HCT116 (cell line): ENCODE data around the gene GNAT1. TPM values are rescaled to one million over a fixed set of nuclear protein-coding genes. Genes with fewer than 3 reads are reported as not detected.

Source experiments
- ATAC-seq: fragments of 200-7000 bp; cut with Tn5 transposase; 2 replicates; pipeline ENCODE4 v1.9.1; 2020; ENCODE audit warnings: mild to moderate bottlenecking, moderate library complexity
- BruUV-seq: library from RNA; stranded (reverse); fragments of 400-500 nt; replicated peaks from 2 replicates; lab custom pipeline; 2021; lab: Mats Ljungman, UMichigan
- CTCF ChIA-PET: fragments of 300-600 bp; sonication (Branson Sonifier 250); formaldehyde crosslinking; loops from one replicate; lab custom pipeline; 2021; ENCODE audit warnings: antibody characterized with exemption; lab: Charles Lee
- POLR2A ChIA-PET: fragments of 300-600, 350-600 bp; sonication (Branson Sonifier 250); formaldehyde crosslinking; loops from one replicate; lab custom pipeline; 2021; ENCODE audit warnings: antibody characterized with exemption; lab: Charles Lee
- RAD21 ChIA-PET, 2 experiments: fragments of 300-600 bp; sonication (Branson Sonifier 250); formaldehyde crosslinking; loops; one replicate each; lab custom pipeline; 2023; ENCODE audit warnings: low total read pairs in 2 of 2; ENCODE audit not compliant: uncharacterized antibody in 2 of 2, unreplicated experiment in 2 of 2, low non-redundant PET in 1 of 2; lab: Charles Lee
- DNase-seq: peaks from one replicate; pipeline ENCODE4 v3.0.0-alpha.2; 2010; ENCODE audit warnings: low read depth, low spot score
- H2AFZ ChIP-seq: fragments of 200-600 bp; shearing (Covaris generic), sonication (generic); 2 replicates; pipeline ENCODE4 v1.6.1; 2017; ENCODE audit warnings: low read depth, mixed run types, mixed read lengths, antibody characterized with exemption, low read length; ENCODE audit not compliant: poor library complexity, severe bottlenecking
- H3K27ac ChIP-seq: 2 replicates; pipeline ENCODE4 v1.5.1; 2012; ENCODE audit warnings: low read depth, low read length
- H3K27me3 ChIP-seq: fragments of 200-600 bp; sonication (generic); 2 replicates; pipeline ENCODE4 v1.6.1; 2016; ENCODE audit warnings: mixed run types, low read length, mixed read lengths; ENCODE audit not compliant: insufficient read depth
- H3K36me3 ChIP-seq, 2 experiments: fragments of 200-500 bp in 1 of 2; fragments of 200-600 bp in 1 of 2; sonication (Bioruptor generic) in 1 of 2; sonication (generic) in 1 of 2; 2 replicates each; pipeline versions ENCODE4 v1.5.1 to v1.6.1; 2014 to 2016; ENCODE audit warnings: low read length in 2 of 2, inconsistent platforms in 1 of 2, mixed read lengths in 1 of 2, mixed run types in 1 of 2; ENCODE audit not compliant: insufficient read depth in 2 of 2, control insufficient read depth in 1 of 2
- H3K4me1 ChIP-seq, 2 experiments: fragments of 200-600 bp in 1 of 2; sonication (generic) in 1 of 2; 2 replicates each; pipeline versions ENCODE4 v1.5.1 to v1.6.1; 2012 to 2017; ENCODE audit warnings: low read length in 2 of 2, inconsistent platforms in 1 of 2, mild to moderate bottlenecking in 1 of 2, mixed read lengths in 1 of 2, mixed run types in 1 of 2, moderate library complexity in 1 of 2; ENCODE audit not compliant: insufficient read depth in 2 of 2, control insufficient read depth in 1 of 2
- H3K4me2 ChIP-seq: fragments of 200-600 bp; sonication (generic); 2 replicates; pipeline ENCODE4 v1.6.1; 2017; ENCODE audit warnings: mixed run types, low read length, mixed read lengths
- H3K4me3 ChIP-seq, 2 experiments: fragments of 200-600 bp in 1 of 2; sonication (generic) in 1 of 2; replicated peaks in 1 of 2; 2 replicates each; pipeline ENCODE4 v1.5.1; 2011 to 2016; ENCODE audit warnings: low read length in 2 of 2, control low read depth in 1 of 2, low read depth in 1 of 2, mild to moderate bottlenecking in 1 of 2, mixed read lengths in 1 of 2, mixed run types in 1 of 2
- H3K79me2 ChIP-seq: fragments of 200-600 bp; sonication (generic); 2 replicates; pipeline ENCODE4 v1.6.1; 2017; ENCODE audit warnings: mild to moderate bottlenecking, mixed run types, low read length, moderate library complexity, mixed read lengths; ENCODE audit not compliant: insufficient read depth
- H3K9ac ChIP-seq: fragments of 200-600 bp; sonication (generic); 2 replicates; pipeline ENCODE4 v1.6.1; 2016; ENCODE audit warnings: low read length, mixed read lengths
- H3K9me2 ChIP-seq: fragments of 200-600 bp; sonication (generic), shearing (Covaris generic); 2 replicates; pipeline ENCODE4 v1.6.1; 2017; ENCODE audit warnings: mixed run types, mild to moderate bottlenecking, moderate library complexity; ENCODE audit not compliant: insufficient read depth
- H3K9me3 ChIP-seq, 2 experiments: fragments of 200-500 bp in 1 of 2; fragments of 200-600 bp in 1 of 2; sonication (Bioruptor generic) in 1 of 2; sonication (generic) in 1 of 2; 2 replicates each; pipeline ENCODE4 v1.6.1; 2014 to 2017; ENCODE audit warnings: low read length in 2 of 2, mixed read lengths in 2 of 2, inconsistent platforms in 1 of 2, low read depth in 1 of 2, mild to moderate bottlenecking in 1 of 2, mixed run types in 1 of 2, moderate library complexity in 1 of 2; ENCODE audit not compliant: control insufficient read depth in 1 of 2, insufficient read depth in 1 of 2
- H4K20me1 ChIP-seq: fragments of 200-600 bp; sonication (generic), shearing (Covaris generic); 2 replicates; pipeline ENCODE4 v1.6.1; 2017; ENCODE audit warnings: mixed run types, mild to moderate bottlenecking, moderate library complexity; ENCODE audit not compliant: insufficient read depth
- ATF3 ChIP-seq: IDR thresholded peaks from 2 replicates; pipeline ENCODE4 v1.6.1; 2012
- CBX3 ChIP-seq: IDR thresholded peaks from 2 replicates; pipeline ENCODE4 v1.6.1; 2012; ENCODE audit warnings: low read depth
- CEBPB ChIP-seq: IDR thresholded peaks from 2 replicates; pipeline ENCODE4 v1.6.1; 2012; ENCODE audit warnings: low read depth
- EGR1 ChIP-seq: IDR thresholded peaks from 2 replicates; pipeline ENCODE4 v1.6.1; 2012; ENCODE audit warnings: low read depth
- FOSL1 ChIP-seq: IDR thresholded peaks from 2 replicates; pipeline ENCODE4 v1.6.1; 2012; ENCODE audit warnings: low read depth
- JUND ChIP-seq: IDR thresholded peaks from 2 replicates; pipeline ENCODE4 v1.6.1; 2012
- MAX ChIP-seq: IDR thresholded peaks from 2 replicates; pipeline ENCODE4 v1.6.1; 2012
- POLR2A ChIP-seq: IDR thresholded peaks from 2 replicates; pipeline ENCODE4 v1.7.0; 2011; ENCODE audit warnings: borderline replicate concordance; ENCODE audit not compliant: insufficient read depth, insufficient read length; ENCODE audit errors: extremely low read depth
- POLR2AphosphoS5 ChIP-seq: IDR thresholded peaks from 2 replicates; pipeline ENCODE4 v1.6.1; 2011; ENCODE audit warnings: mild to moderate bottlenecking, low read depth, low read length, moderate library complexity
- REST ChIP-seq: IDR thresholded peaks from 2 replicates; pipeline ENCODE4 v1.6.1; 2012; ENCODE audit warnings: low read depth
- SRF ChIP-seq: IDR thresholded peaks from 2 replicates; pipeline ENCODE4 v1.6.1; 2012; ENCODE audit warnings: low read depth
- TCF7L2 ChIP-seq: IDR thresholded peaks from 2 replicates; pipeline ENCODE4 v1.7.0; 2011; ENCODE audit warnings: borderline replicate concordance, inconsistent platforms; ENCODE audit not compliant: insufficient read depth, insufficient read length; ENCODE audit errors: extremely low read depth
- YY1 ChIP-seq: IDR thresholded peaks from 2 replicates; pipeline ENCODE4 v1.6.1; 2011; ENCODE audit warnings: low read length, low read depth, moderate library complexity, mild to moderate bottlenecking; ENCODE audit not compliant: insufficient replicate concordance; ENCODE audit errors: extremely low read depth
- ZBTB33 ChIP-seq: IDR thresholded peaks from 2 replicates; pipeline ENCODE4 v1.6.1; 2011; ENCODE audit warnings: mild to moderate bottlenecking, low read length, moderate library complexity; ENCODE audit not compliant: insufficient replicate concordance; ENCODE audit errors: extremely low read depth
- ZFX ChIP-seq: fragments of 450-650 bp; IDR thresholded peaks from 2 replicates; pipeline ENCODE4 v1.6.1; 2017
- intact Hi-C: fragments of 100-400 bp; cut with micrococcal nuclease; formaldehyde crosslinking; loops from 2 replicates; pipeline ENCODE4 v1.10.0; 2022
- total RNA-seq: library from RNA; stranded (reverse); gene quantifications from one replicate; pipeline ENCODE4 v1.2.1, GENCODE V29; 2021; ENCODE audit not compliant: unreplicated experiment

GNAT1 gene
- total RNA-seq, 1 experiment from 2014 or later, result not detected

GRCh38 chr3:50169858-50170257 lies 21.6 kb upstream of the GNAT1 start:
- H3K27me3 ChIP-seq, result no peaks in the 10 kb centered on the region
- H3K36me3 ChIP-seq, result no peaks in the 10 kb centered on the region
- RAD21 ChIA-PET, result no interaction called here
- no peak for ATAC-seq
- no peak overlapping the region for H3K4me3 ChIP-seq
- no peak overlapping the region for H3K9ac ChIP-seq
- intact Hi-C loops, result no loop called here
- H3K9me3 ChIP-seq, result no peaks in the 10 kb centered on the region
- POLR2A ChIA-PET, result no interaction called here
- DNase-seq, result no peak
- TF ChIP-seq SRF, result no peak
- TF ChIP-seq POLR2A, result no peak
- no peak for TF ChIP-seq TCF7L2
- no peak for TF ChIP-seq ATF3
- no peak for TF ChIP-seq JUND
- TF ChIP-seq FOSL1, result no peak
- TF ChIP-seq ZFX, result no peak
- TF ChIP-seq EGR1, result no peak
- H3K4me2 ChIP-seq, result no peak overlapping the region
- H3K79me2 ChIP-seq, result no peaks in the 10 kb centered on the region
- peaks cover 2 to 46% of the 10 kb centered on the region in 2 experiments; a peak in 3 of 4 replicates for H3K4me1 ChIP-seq
- no peak overlapping the region for H3K27ac ChIP-seq
- no peak overlapping the region for H2AFZ ChIP-seq
- no TSS peak for BruUV-seq
- no peaks in the 10 kb centered on the region for H3K9me2 ChIP-seq
- CTCF ChIA-PET, result interaction anchor here (0.6 kb wide), 1 partner anchor 52 kb away, joined by 3 read pairs; no protein-coding TSS in a partner anchor
- no peaks in the 10 kb centered on the region for H4K20me1 ChIP-seq

GRCh38 chr3:50170689-50171088 lies 20.7 kb upstream of the GNAT1 start:
- Histone ChIP-seq H3K9me3 (no peaks in the 10 kb centered on the region), H3K79me2 (no peaks in the 10 kb centered on the region), H3K9ac (no peak overlapping the region), H4K20me1 (no peaks in the 10 kb centered on the region), H3K27me3 (no peaks in the 10 kb centered on the region), H3K9me2 (no peaks in the 10 kb centered on the region), H2AFZ (no peak overlapping the region), H3K4me1 (peaks cover 2 to 46% of the 10 kb centered on the region in 2 experiments; a peak in 3 of 4 replicates), H3K36me3 (no peaks in the 10 kb centered on the region), H3K4me2 (peak overlapping the region; percentile 24; the same call in 1 of the 2 replicates), H3K27ac (no peak overlapping the region), H3K4me3 (no peak overlapping the region)
- no peak for DNase-seq
- ATAC-seq, result no peak
- ChIA-PET CTCF (no interaction called here), POLR2A (no interaction called here), RAD21 (no interaction called here)
- BruUV-seq, result no TSS peak
- intact Hi-C loops, result no loop called here
- TF ChIP-seq CEBPB (no peak), POLR2A (no peak), MAX (no peak; the same call in 1 of the 2 replicates), ZBTB33 (no peak), ZFX (no peak), JUND (no peak), POLR2AphosphoS5 (no peak), REST (no peak), YY1 (no peak), CBX3 (no peak), FOSL1 (no peak)
